ENCODE data around the gene LSM14B.

Gene LSM14B

GRCh38 chr20:62163485-62163865 is 41.2 kb downstream of the LSM14B start:
- no peak for DNase-seq (ENCODE audit: low read depth in 2 of 2)

GRCh38 chr20:62163986-62164762 is 41.9 kb downstream of the LSM14B start:
- no peak for DNase-seq (ENCODE audit: low read depth in 2 of 2)

GRCh38 chr20:62164879-62165761 is 42.8 kb downstream of the LSM14B start:
- no peak for DNase-seq (ENCODE audit: low read depth in 2 of 2)

- DNase-seq (ENCODE audit: low read depth in 2 of 2), result no peak
Observed at GRCh38 chr20:62165762-62166399, 43.6 kb downstream of the LSM14B start.

- no peak for DNase-seq (ENCODE audit: low read depth in 2 of 2)
Observed at GRCh38 chr20:62167474-62167873, 45.2 kb downstream of the LSM14B start.

- DNase-seq (ENCODE audit: low read depth in 2 of 2), result no peak
Observed at GRCh38 chr20:62168061-62168460, 45.8 kb downstream of the LSM14B start.

- no peak for DNase-seq (ENCODE audit: low read depth in 2 of 2)
Observed at GRCh38 chr20:62168890-62169435, 46.7 kb downstream of the LSM14B start.

- no peak for DNase-seq (ENCODE audit: low read depth in 2 of 2)
Observed at GRCh38 chr20:62170536-62170935, 48.3 kb downstream of the LSM14B start.

GRCh38 chr20:62171245-62171644 is 49.0 kb downstream of the LSM14B start:
- no peak for DNase-seq (ENCODE audit: low read depth in 2 of 2)

- DNase-seq (ENCODE audit: low read depth in 2 of 2), result no peak
Observed at GRCh38 chr20:62172666-62173065, 50.4 kb downstream of the LSM14B start.

- no peak for DNase-seq (ENCODE audit: low read depth in 2 of 2)
Observed at GRCh38 chr20:62174021-62174804, 51.9 kb downstream of the LSM14B start.

- no peak for DNase-seq (ENCODE audit: low read depth in 2 of 2)
Observed at GRCh38 chr20:62174870-62175624, 52.8 kb downstream of the LSM14B start.

GRCh38 chr20:62175711-62176110 is 53.4 kb downstream of the LSM14B start:
- DNase-seq (ENCODE audit: low read depth in 2 of 2), result no peak

GRCh38 chr20:62176866-62177265 is 54.6 kb downstream of the LSM14B start:
- DNase-seq (ENCODE audit: low read depth in 2 of 2), result no peak

GRCh38 chr20:62177307-62177706 is 55.0 kb downstream of the LSM14B start:
- no peak for DNase-seq (ENCODE audit: low read depth in 2 of 2)

GRCh38 chr20:62178316-62179161 is 56.3 kb downstream of the LSM14B start:
- DNase-seq (ENCODE audit: low read depth in 2 of 2), result no peak

- no peak for DNase-seq (ENCODE audit: low read depth in 2 of 2)
Observed at GRCh38 chr20:62179162-62179504, 56.9 kb downstream of the LSM14B start.

GRCh38 chr20:62181808-62182207 is 59.5 kb downstream of the LSM14B start:
- no peak for DNase-seq (ENCODE audit: low read depth in 2 of 2)

GRCh38 chr20:62182469-62183425 is 60.5 kb downstream of the LSM14B start, which contains the start of gene MTG2:
TSS of gene MTG2 (plus strand) at chr20:62183028. CDS start at chr20:62193421, 10,393 bp downstream.
- peak; percentile 88 to 93 for DNase-seq (ENCODE audit: low read depth in 2 of 2)
